Aorta (tissue), 5 donors: ENCODE data around the gene FBLN7. TPM values are rescaled to one million over a fixed set of nuclear protein-coding genes. Genes with fewer than 3 reads are reported as not detected.

Experiments
- ATAC-seq: fragments of 200-7000 bp; cut with Tn5 transposase; one replicate; pipeline ENCODE4 v1.9.1; 2022; ENCODE audit warnings: moderate library complexity; ENCODE audit not compliant: low FRiP score
- DNase-seq, 2 donors: peaks; one replicate each; pipeline ENCODE4 v3.0.0-alpha.2; 2020
- H3K27ac ChIP-seq, 2 donors: one replicate each; pipeline ENCODE4 v1.5.1; 2013; ENCODE audit warnings: low read length in 2 of 2, mild to moderate bottlenecking in 2 of 2, moderate library complexity in 2 of 2, control low read depth in 1 of 2, inconsistent platforms in 1 of 2, low read depth in 1 of 2
- H3K27me3 ChIP-seq, 2 donors: one replicate each; pipeline ENCODE4 v1.6.1; 2013; ENCODE audit warnings: control low read depth in 1 of 2, low read length in 1 of 2, mild to moderate bottlenecking in 1 of 2, moderate library complexity in 1 of 2; ENCODE audit not compliant: insufficient read depth in 2 of 2, control insufficient read depth in 1 of 2
- H3K36me3 ChIP-seq, 2 donors: one replicate each; pipeline ENCODE4 v1.6.1; 2013; ENCODE audit warnings: control low read depth in 1 of 2, low read length in 1 of 2, mild to moderate bottlenecking in 1 of 2; ENCODE audit not compliant: insufficient read depth in 2 of 2, control insufficient read depth in 1 of 2
- H3K4me1 ChIP-seq, 2 donors: one replicate each; pipeline ENCODE4 v1.6.1; 2013; ENCODE audit warnings: low read length in 2 of 2, control low read depth in 1 of 2, mild to moderate bottlenecking in 1 of 2, moderate library complexity in 1 of 2; ENCODE audit not compliant: insufficient read depth in 2 of 2, control insufficient read depth in 1 of 2
- H3K4me3 ChIP-seq, 2 donors: one replicate each; pipeline ENCODE4 v1.5.1; 2013; ENCODE audit warnings: low read length in 2 of 2, control low read depth in 1 of 2, mild to moderate bottlenecking in 1 of 2
- H3K9me3 ChIP-seq: one replicate; pipeline ENCODE4 v1.6.1; 2013; ENCODE audit warnings: mild to moderate bottlenecking, low read length; ENCODE audit not compliant: control insufficient read depth
- WGBS, 2 donors: extraction: QIAGEN DNeasy Blood & Tissue Kit; methylation state at CpG; one replicate each; pipeline ENCODE4 v1.1.7; 2013; 5-methylcytosine and 5-hydroxymethylcytosine counted together
- intact Hi-C, 2 donors: fragments of 100-400 bp; cut with DNase I; formaldehyde crosslinking; loops; one replicate each; pipeline versions ENCODE4 v1.14.2 to v1.15.0; 2022
- polyA plus RNA-seq, 2 donors: library from polyadenylated mRNA; stranded (reverse); fragments of 200-250 nt; gene quantifications; one replicate each; pipeline ENCODE4 v1.2.3, GENCODE V29; 2013
- total RNA-seq, 2 donors: library from RNA; stranded (reverse); fragmentation: NEBNext Ultra II Directional; extraction: Animal tissue kit (Norgen Biotek cat#: 25700); gene quantifications; one replicate each; pipeline ENCODE4 v1.2.1, GENCODE V29; 2021
- donor health status: healthy with polysubstance abuse.
- donor health status: Bipolar disorder and iron deficiency.
- donor health status: DM: no; HTN: no; CAD: no.
- donor health status: DM: no; HTN: no; CAD: no.
- donor health status: DM: yes; HTN: yes; CAD: no.

The FBLN7 gene
- total and polyA plus RNA-seq, 4 donors = 2.6 to 13.5 (median 5.3) TPM

DNA sequence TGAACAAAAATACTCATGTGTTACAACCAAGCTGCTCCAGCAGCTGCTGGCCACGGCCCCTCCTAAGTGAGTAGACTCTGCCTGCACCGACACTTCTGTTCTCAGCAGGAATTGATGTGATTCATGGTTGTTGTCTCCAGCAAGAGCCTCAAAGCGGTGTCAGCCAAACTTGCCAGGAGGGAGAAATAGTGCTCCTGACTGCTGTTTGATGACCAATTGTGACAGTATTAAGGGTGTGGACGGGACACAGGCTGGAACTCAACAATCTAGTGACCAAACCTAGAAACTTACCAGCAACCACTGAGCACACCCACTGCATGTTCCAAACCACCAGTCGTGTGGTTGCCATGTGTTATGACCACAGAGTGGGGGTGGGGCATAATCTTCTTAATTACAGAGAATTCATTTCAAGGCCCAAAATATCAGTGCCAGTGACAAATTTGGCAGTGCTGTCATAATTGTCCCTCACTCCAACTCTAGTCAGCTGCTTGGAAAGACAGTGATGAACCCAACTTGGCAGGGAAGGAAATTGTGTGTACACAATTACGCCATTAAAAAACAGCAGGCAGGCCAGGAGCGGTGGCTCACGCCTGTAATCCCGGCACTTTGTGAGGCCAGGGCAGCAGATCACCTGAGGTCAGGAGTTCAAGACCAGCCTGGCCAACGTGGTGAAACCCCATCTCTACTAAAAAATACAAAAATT lies 30.4 kb downstream of the FBLN7 start:
- DNase-seq = no peak

GRCh38 chr2:112170495-112170894 lies 32.3 kb downstream of the FBLN7 start:
- no peak for ATAC-seq
- no peak overlapping the region for H3K4me3 ChIP-seq

More for the DNA sequence above, 30.4 kb downstream of the FBLN7 start:
- Histone ChIP-seq H3K4me1 (no peaks in the 10 kb centered on the region), H3K27ac (no peak overlapping the region), H3K4me3 (no peak overlapping the region), H3K36me3 (no peaks in the 10 kb centered on the region), H3K27me3 (no peaks in the 10 kb centered on the region), H3K9me3 (no peaks in the 10 kb centered on the region)
- intact Hi-C loops = no loop called here
- ATAC-seq = no peak
- 86 to 89% methylated on average over 10 of the region's 10 CpGs for WGBS, 2 donors

DNA sequence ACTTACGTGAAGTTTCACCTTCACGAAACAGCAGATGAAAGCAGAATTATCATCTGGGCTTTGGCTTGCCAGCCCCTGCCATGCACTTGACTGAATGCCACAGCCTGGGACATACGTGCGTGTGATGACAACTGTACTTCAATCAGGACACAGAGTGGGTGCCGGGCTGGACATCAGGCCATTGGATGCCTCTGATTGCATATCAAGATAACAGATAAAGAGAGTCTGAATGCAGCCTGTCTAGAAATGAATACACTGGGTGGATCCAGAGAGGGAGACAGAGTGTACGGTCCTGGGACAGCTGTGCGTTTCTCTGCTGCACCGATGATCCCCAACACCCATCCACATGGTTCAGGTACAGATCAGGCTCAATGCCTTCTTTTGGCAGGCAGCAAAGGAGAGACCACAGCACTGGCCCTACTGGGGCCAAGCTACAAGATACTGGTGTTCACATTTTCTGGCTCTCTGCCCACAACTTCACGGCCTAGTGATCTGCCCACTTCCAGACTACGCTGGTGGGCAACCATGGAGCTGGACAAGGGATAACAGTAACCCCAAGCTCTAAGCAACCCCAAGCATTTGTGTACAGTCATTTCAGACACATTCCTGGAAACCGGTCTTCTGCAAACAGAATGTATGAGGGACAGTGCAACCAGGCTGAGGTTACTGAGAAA lies 35.6 kb downstream of the FBLN7 start:
- intact Hi-C loops = no loop called here
- DNase-seq = no peak
- ATAC-seq = no peak
- Histone ChIP-seq H3K4me1 (no peaks in the 10 kb centered on the region), H3K9me3 (no peaks in the 10 kb centered on the region), H3K27ac (no peak overlapping the region), H3K4me3 (no peak overlapping the region), H3K36me3 (no peaks in the 10 kb centered on the region), H3K27me3 (no peaks in the 10 kb centered on the region)
- WGBS, 2 donors = 91 to 93% methylated on average over 11 of the region's 11 CpGs

More at GRCh38 chr2:112170495-112170894, 32.3 kb downstream of the FBLN7 start:
- intact Hi-C loops = no loop called here
- Histone ChIP-seq H3K27me3 (no peaks in the 10 kb centered on the region), H3K4me1 (no peaks in the 10 kb centered on the region), H3K36me3 (no peaks in the 10 kb centered on the region), H3K27ac (no peak overlapping the region), H3K9me3 (no peaks in the 10 kb centered on the region)
- 90 to 96% methylated on average over 4 of the region's 4 CpGs for WGBS, 2 donors
- no peak for DNase-seq

- no peak for DNase-seq
- Histone ChIP-seq H3K36me3 (no peaks in the 10 kb centered on the region), H3K27me3 (no peaks in the 10 kb centered on the region), H3K4me3 (no peak overlapping the region), H3K27ac (no peak overlapping the region), H3K4me1 (no peaks in the 10 kb centered on the region), H3K9me3 (no peaks in the 10 kb centered on the region)
- intact Hi-C loops = no loop called here
- no peak for ATAC-seq
- 79 to 85% methylated on average over 4 of the region's 4 CpGs for WGBS, 2 donors
Measured at GRCh38 chr2:112174383-112174782, 36.2 kb downstream of the FBLN7 start.

DNA sequence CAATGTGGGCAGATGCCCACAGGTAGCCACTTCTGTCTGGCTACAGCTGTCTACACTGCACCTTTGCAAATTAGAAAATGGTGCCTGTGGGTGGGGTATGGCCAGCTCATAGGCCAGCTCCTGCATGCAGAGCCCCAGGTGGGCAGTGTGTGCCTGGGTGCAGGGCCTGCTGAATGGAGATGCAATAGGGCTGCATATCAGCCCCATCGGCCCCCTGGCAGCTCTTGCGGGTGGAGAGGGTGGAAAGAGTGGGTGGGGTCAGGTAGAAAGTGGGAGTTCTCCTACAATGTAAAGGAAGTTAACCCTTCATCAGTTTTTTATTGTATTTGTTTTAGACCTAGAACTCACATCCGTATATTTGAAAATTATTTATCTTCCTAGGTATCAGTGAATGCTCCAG lies 37.1 kb downstream of the FBLN7 start:
- intact Hi-C loops = no loop called here
- H3K9me3 ChIP-seq = no peaks in the 10 kb centered on the region

DNA sequence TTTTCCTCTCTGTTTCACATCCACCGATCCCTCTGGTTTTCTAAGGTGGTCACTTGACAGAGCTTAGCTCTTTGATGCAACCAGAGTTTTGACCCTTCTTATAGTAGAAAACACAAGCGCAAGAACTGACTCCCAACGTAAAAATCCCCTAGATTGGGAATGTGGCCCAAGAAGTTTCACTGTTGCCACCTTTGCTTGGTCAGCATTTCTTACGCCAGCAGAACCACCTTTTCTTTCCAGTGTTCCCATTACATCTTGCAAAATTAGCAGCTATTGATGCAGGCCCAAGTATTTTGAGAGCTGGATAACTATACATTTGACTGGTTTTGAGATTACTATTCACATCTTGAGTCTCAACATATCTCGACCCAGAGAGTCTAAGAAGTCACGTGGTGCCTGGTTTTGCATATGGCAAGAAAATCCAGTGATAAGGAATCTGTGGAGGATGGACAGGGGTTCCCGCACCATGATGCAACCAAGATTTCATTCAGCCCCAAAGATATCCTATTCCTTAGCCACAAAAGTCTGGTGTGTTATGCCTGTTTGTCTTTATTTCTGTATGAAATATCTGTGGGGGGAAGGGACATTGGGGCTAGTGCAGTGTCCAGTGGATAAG lies 37.9 kb downstream of the FBLN7 start:
- no peak for ATAC-seq
- H3K4me1 ChIP-seq = no peaks in the 10 kb centered on the region
- WGBS, 2 donors = 95 to 97% methylated on average over 7 of the region's 7 CpGs
- H3K4me3 ChIP-seq = no peak overlapping the region
- H3K27ac ChIP-seq = no peak overlapping the region
- H3K36me3 ChIP-seq = no peaks in the 10 kb centered on the region
- H3K27me3 ChIP-seq = no peaks in the 10 kb centered on the region
- no peak for DNase-seq
- no peaks in the 10 kb centered on the region for H3K9me3 ChIP-seq
- intact Hi-C loops = no loop called here

More for the DNA sequence above, 37.1 kb downstream of the FBLN7 start:
- Histone ChIP-seq H3K36me3 (no peaks in the 10 kb centered on the region), H3K4me3 (no peak overlapping the region), H3K27me3 (no peaks in the 10 kb centered on the region), H3K4me1 (no peaks in the 10 kb centered on the region), H3K27ac (no peak overlapping the region)
- ATAC-seq (no peak), DNase-seq (no peak)
- WGBS, 2 donors = 92 to 94% methylated on average over 3 of the region's 3 CpGs

DNA sequence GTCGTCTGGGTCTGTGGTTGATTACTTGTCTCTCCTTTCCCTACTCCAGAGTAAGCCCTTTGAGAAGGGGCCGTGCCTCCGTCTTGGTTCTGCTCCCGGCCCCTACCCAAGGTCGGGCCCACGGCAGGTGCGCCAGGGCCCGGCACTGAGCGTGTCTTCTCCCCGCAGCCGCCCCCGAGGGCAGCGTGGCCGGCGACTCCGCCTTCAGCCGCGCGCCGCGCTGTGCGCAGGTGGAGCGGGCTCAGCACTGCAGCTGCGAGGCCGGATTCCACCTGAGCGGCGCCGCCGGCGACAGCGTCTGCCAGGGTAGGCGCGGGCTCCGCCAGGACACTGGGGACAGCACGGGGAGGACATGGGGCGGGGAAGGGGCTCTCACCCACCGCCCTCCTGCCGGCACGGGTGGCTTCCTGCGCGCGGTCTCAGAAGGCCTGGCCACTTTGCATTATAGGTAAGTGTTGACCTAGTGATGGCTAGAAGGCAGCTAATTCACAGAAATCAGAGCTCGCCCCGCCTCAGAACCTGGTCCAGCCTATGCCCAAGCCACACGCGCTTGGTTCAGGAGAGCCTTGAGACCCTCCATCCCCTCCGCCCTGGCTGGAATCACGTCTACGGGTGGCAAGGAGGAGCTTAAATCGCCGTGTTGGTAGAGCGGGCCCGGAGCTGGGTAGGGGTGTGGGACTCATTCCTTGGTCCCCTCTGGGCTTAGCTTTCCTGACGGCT lies 43.5 kb downstream of the FBLN7 start:
- no peak overlapping the region for H3K4me3 ChIP-seq
- no peak overlapping the region for H3K27ac ChIP-seq
- H3K36me3 ChIP-seq = no peaks in the 10 kb centered on the region
- intact Hi-C loops = no loop called here
- no peaks in the 10 kb centered on the region for H3K27me3 ChIP-seq
- H3K9me3 ChIP-seq = no peaks in the 10 kb centered on the region
- no peak for DNase-seq
- WGBS, 2 donors = 24 to 36% methylated on average over 51 to 54 of the region's 54 CpGs
- no peak for ATAC-seq
- no peaks in the 10 kb centered on the region for H3K4me1 ChIP-seq

- peak; percentile 26 for ATAC-seq
- no peak for DNase-seq
- H3K27me3 ChIP-seq = no peaks in the 10 kb centered on the region
- no peaks in the 10 kb centered on the region for H3K4me1 ChIP-seq
- intact Hi-C loops = no loop called here
- 82 to 91% methylated on average over 17 of the region's 17 CpGs for WGBS, 2 donors
- H3K27ac ChIP-seq = no peak overlapping the region
- no peaks in the 10 kb centered on the region for H3K9me3 ChIP-seq
- H3K4me3 ChIP-seq = no peak overlapping the region
- H3K36me3 ChIP-seq = no peaks in the 10 kb centered on the region
Measured at GRCh38 chr2:112182581-112183034, 44.4 kb downstream of the FBLN7 start.
